ENCODE results near the gene CLEC2D. TPM values are rescaled to one million over a fixed set of nuclear protein-coding genes. Genes with fewer than 3 reads are reported as not detected.
A peak's percentile ranks its signal among the peaks of the same experiment; 100 is the strongest.
"Not testable (repeated sequence)": the region's sequence is repeated elsewhere in the genome, so short reads cannot be mapped to it uniquely, and the experiment has no call there.

CLEC2D gene
- polyA plus RNA-seq, 1 donor from 2014 or later, result 102 TPM

DNA sequence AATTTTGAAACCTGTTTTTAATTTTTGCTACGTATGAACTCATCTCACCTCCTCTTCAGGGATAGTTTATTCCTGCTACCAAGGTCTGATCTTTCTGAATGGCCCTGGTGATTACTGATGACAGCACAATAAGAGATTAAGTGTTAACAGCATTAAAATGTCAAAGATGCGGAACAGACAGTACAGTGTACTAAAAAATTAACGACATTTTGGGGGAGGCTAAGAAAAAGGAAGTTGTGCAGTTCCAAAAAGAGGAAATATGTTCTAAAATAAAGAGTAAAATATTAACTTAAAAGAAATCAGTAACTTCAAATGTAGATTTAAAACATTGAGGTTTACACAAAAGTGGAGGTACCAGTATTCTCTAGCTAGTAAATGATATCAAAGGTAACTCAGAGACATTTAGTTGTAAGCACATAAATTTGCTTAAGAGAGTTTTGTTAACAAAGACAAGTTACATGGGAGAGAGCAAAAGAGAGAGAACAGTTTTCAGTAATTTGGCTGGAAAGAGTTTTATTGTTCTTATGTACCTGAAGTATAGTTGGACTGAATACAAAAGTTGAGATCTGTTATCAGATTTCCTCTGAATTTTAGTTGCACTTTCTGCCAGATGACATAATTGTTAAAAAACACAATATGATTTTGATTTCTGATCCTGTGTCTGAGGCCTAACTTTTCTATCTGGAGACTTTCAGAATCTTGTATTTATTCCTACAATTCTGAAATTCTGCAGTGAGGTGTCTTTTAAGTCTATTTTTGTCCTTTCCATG is 67.6 kb downstream of the CLEC2D start:
- H3K36me3 Mint-ChIP-seq, result no peaks in the 10 kb centered on the region
- peaks cover 0 to 3% (median 2%) of the 10 kb centered on the region in 3 donors for H3K9me3 Mint-ChIP-seq
- peak overlapping the region; percentile 38 to 85 (median 70) for H3K4me3 Mint-ChIP-seq
- H3K4me1 Mint-ChIP-seq, result peaks cover 43 to 52% (median 48%) of the 10 kb centered on the region in 3 donors
- H3K27me3 Mint-ChIP-seq, result no peaks in the 10 kb centered on the region
- H3K27ac Mint-ChIP-seq, result peak overlapping the region; percentile 40 to 92 (median 47)

DNA sequence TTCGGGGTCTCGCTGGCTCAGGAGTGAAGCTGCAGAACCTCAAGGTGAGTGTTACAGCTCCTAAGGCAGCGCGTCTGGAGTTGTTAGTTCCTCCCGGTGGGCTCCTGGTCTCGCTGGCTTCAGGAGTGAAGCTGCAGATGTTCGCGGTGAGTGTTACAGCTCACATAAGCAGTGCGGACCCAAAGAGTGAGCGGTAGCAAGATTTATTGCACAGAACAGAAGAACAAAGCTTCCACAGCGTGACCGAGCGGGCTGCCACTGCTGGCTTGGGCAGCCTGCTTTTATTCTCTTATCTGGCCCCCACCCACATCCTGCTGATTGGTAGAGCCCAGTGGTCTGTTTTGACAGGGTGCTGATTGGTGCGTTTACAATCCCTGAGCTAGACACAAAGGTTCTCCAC is 69.4 kb downstream of the CLEC2D start:
- not testable (repeated sequence) for H3K27me3 Mint-ChIP-seq, H3K36me3 Mint-ChIP-seq, H3K9me3 Mint-ChIP-seq
- Mint-ChIP-seq H3K27ac (peak overlapping the region in 1 of 3 donors; percentile 22), H3K4me3 (peak overlapping the region in 3 of 4 donors; percentile 31 to 59 (median 58)), H3K4me1 (peaks cover 41 to 60% (median 58%) of the 10 kb centered on the region in 3 donors)

DNA sequence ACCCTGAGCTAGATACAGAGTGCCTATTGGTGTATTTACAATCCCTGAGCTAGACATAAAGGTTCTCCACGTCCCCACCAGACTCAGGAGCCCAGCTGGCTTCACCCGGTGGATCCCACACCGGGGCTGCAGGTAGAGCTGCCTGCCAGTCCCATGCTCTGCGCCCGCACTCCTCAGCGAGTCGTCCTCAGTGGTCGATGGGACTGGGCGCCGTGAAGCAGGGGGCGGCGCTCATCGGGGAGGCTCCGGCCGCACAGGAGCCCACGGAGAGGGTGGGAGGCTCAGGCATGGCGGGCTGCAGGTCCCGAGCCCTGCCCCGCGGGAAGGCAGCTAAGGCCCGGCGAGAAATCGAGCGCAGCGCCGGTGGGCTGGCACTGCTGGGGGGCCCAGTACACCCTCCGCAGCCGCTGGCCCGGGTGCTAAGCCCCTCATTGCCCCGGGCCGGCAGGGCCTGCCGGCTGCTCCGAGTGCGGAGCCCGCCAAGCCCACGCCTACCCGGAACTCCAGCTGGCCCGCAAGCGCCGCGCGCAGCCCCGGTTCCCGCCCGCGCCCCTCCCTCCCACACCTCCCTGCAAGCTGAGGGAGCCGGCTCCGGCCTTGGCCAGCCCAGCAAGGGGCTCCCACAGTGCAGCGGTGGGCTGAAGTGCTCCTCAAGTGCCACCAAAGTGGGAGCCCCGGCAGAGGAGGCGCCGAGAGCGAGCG is 70.0 kb downstream of the CLEC2D start:
- H3K9me3 Mint-ChIP-seq, H3K27me3 Mint-ChIP-seq, H3K36me3 Mint-ChIP-seq: not testable (repeated sequence)
- Mint-ChIP-seq H3K27ac (peak overlapping the region; percentile 28 to 99 (median 95)), H3K4me1 (peaks cover 41 to 57% (median 55%) of the 10 kb centered on the region in 3 donors), H3K4me3 (peak overlapping the region in 2 of 4 donors; percentile 74 to 90)

DNA sequence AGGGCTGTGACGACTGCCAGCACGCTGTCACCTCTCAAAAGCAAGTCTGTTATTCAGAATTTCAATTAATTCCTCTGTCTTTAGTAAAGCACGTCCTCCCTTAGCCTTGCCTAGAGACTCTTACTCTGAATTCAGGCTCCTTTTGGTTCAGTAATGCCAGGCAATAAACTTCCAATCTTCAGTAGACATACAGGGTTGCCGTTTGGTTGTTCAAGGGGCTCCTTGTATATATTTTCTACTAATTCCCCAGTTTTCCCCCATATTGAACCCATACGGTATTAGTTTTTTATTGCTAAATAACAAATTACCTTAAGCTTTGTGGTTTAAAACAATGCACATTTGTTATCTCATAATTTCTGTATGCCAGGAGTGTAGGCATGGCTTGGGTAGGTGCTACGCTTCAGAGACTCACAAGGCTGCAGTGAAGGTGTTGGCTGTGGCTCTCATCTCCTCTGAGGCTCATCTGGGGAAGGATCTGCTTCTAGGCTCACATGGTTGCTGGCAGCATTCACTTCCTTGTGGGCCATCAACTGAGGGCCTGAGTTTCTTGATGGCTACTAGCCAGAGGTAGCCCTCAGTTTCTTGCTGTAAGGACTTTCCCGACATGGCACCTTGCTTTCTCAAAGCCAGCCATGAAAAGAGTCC is 70.7 kb downstream of the CLEC2D start:
- peaks cover 2% of the 10 kb centered on the region for H3K27me3 Mint-ChIP-seq
- H3K4me3 Mint-ChIP-seq, result peak overlapping the region; percentile 74 to 92 (median 88)
- H3K36me3 Mint-ChIP-seq, result no peaks in the 10 kb centered on the region
- H3K9me3 Mint-ChIP-seq, result peaks cover 0 to 3% (median 2%) of the 10 kb centered on the region in 3 donors
- H3K4me1 Mint-ChIP-seq, result peaks cover 47 to 61% (median 59%) of the 10 kb centered on the region in 3 donors
- peak overlapping the region; percentile 28 to 99 (median 95) for H3K27ac Mint-ChIP-seq

DNA sequence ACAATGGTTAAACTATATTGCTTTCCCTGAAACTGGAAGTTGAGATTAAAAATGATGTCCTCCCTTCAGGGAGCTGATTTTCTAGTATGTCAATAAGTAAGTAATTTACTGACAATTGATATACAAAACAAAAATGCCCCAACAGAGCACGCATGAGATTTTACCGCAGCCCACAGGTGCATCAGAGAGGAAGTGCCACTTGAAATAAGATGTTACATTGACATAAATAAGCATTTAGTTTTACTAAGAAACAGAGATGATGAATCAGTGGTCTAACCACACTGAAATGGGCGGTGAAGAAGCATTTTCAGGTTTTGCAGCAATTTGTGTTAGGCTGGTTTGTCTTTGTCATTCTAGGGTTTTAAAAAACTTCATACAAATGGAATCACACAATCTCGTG is 72.2 kb downstream of the CLEC2D start:
- Mint-ChIP-seq H3K27me3 (peaks cover 2% of the 10 kb centered on the region), H3K27ac (peak overlapping the region; percentile 64 to 94 (median 92)), H3K4me3 (peak overlapping the region; percentile 24 to 71 (median 65)), H3K9me3 (peaks cover 0 to 2% (median 0%) of the 10 kb centered on the region in 3 donors), H3K36me3 (no peaks in the 10 kb centered on the region), H3K4me1 (peaks cover 38 to 54% (median 49%) of the 10 kb centered on the region in 3 donors)

DNA sequence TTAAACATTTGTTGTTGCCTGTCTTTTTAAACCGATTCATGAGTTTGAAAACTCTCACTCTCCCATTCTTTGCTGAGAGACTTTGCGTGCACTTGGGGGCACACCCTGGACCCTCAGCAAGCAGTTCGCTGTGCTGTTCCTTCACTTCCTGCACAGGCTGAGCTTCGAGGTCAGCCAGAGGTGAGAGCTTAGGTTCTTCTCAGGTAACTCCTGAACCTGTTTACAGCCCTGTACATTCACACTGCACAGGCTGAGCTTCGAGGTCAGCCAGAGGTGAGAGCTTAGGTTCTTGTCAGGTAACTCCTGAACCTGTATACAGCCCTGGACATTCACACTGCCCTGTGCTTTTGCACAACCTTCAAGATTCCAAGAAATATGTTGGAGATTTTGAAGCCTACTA is 73.1 kb downstream of the CLEC2D start:
- H3K36me3 Mint-ChIP-seq, result no peaks in the 10 kb centered on the region
- H3K4me3 Mint-ChIP-seq, result peak overlapping the region; percentile 46 to 93 (median 74)
- H3K9me3 Mint-ChIP-seq, result peaks cover 0 to 2% (median 0%) of the 10 kb centered on the region in 3 donors
- peak overlapping the region; percentile 1 to 94 (median 88) for H3K27ac Mint-ChIP-seq
- H3K4me1 Mint-ChIP-seq, result peaks cover 30 to 46% (median 41%) of the 10 kb centered on the region in 3 donors
- peaks cover 2% of the 10 kb centered on the region for H3K27me3 Mint-ChIP-seq

DNA sequence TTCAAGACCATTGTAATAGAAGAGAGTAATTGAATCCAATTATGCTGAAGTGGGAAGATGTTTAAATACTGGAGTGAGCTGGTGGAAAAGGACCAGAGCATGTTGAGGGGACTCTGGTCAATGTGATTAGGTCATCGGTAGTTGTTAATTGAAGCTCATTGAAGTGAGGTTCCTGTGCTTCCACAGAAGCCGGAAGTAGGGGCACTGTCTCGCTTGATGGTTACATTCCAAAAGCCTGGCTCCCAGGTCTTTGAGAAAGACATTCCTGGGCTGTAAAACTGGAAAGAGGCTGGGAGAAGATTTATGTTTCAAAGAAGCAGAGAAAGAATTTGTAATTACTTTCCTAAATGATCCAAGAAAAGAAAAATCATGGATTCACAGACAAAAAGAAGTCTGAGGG is 75.7 kb downstream of the CLEC2D start:
- H3K36me3 Mint-ChIP-seq, result no peaks in the 10 kb centered on the region
- H3K4me3 Mint-ChIP-seq, result no peak overlapping the region
- H3K4me1 Mint-ChIP-seq, result peaks cover 33 to 35% (median 34%) of the 10 kb centered on the region in 3 donors
- peaks cover 0 to 2% (median 0%) of the 10 kb centered on the region in 3 donors for H3K9me3 Mint-ChIP-seq
- H3K27me3 Mint-ChIP-seq, result peaks cover 2% of the 10 kb centered on the region
- H3K27ac Mint-ChIP-seq, result peak overlapping the region in 1 of 3 donors; percentile 79

Other genes starting within 250 kb of the CLEC2D start
- 5.7 TPM for gene KLRB1, start 61.8 kb upstream of the CLEC2D start, polyA plus RNA-seq
- 168 TPM for gene CLECL1, start 63.4 kb downstream of the CLEC2D start, polyA plus RNA-seq
- 177 TPM for gene CD69, start 91.2 kb downstream of the CLEC2D start, polyA plus RNA-seq
- 3.0 TPM for gene KLRF1, start 157.8 kb downstream of the CLEC2D start, polyA plus RNA-seq
- gene CLEC2B, start 199.6 kb downstream of the CLEC2D start, polyA plus RNA-seq, result 11.4 TPM
- not detected for gene KLRF2, start 211.8 kb downstream of the CLEC2D start, polyA plus RNA-seq

Data from IgD-negative memory B cell (primary cell).